ENCODE measurements around the gene SLAMF1. TPM values are rescaled to one million over a fixed set of nuclear protein-coding genes. Genes with fewer than 3 reads are reported as not detected.
"Not testable (repeated sequence)": the region's sequence is repeated elsewhere in the genome, so short reads cannot be mapped to it uniquely, and the experiment has no call there.

Gene SLAMF1
- total RNA-seq, 4 donors from 2014 or later, result 0.42 to 7.1 (median 4.4) TPM; not detected in 1

GRCh38 chr1:160584784-160585183 is 62.1 kb downstream of the SLAMF1 start:
- 88 to 92% methylated on average over 1 of the region's 1 CpG for WGBS, 2 donors
- TF ChIP-seq POLR2A (IDR thresholded peaks at IDR 0.05) (no peak), CTCF (IDR thresholded peaks at IDR 0.05) (no peak)

GRCh38 chr1:160582976-160583375 is 63.9 kb downstream of the SLAMF1 start:
- intact Hi-C loops (cut with DNase I; ENCODE audit: low total_unique reads); DNase-seq (ENCODE audit: low spot score in 2 of 2); H3K4me3 ChIP-seq (ENCODE audit: low read depth, poor library complexity, severe bottlenecking): not testable (repeated sequence)
- 91 to 92% methylated on average over 2 of the region's 2 CpGs for WGBS, 2 donors

More at GRCh38 chr1:160584784-160585183, 62.1 kb downstream of the SLAMF1 start:
- intact Hi-C loops (cut with DNase I; ENCODE audit: low total_unique reads), result no loop called here
- no peak overlapping the region for H3K4me3 ChIP-seq (ENCODE audit: low read depth, poor library complexity, severe bottlenecking)
- no peak for DNase-seq (ENCODE audit: low spot score in 2 of 2)

- no peak for DNase-seq (ENCODE audit: low spot score in 2 of 2)
- H3K4me3 ChIP-seq (ENCODE audit: low read depth, poor library complexity, severe bottlenecking), result no peak overlapping the region
- WGBS, 2 donors, result 64 to 73% methylated on average over 2 of the region's 2 CpGs
- TF ChIP-seq POLR2A (IDR thresholded peaks at IDR 0.05) (no peak), CTCF (IDR thresholded peaks at IDR 0.05) (no peak)
- intact Hi-C loops (cut with DNase I; ENCODE audit: low total_unique reads), result no loop called here
Measured at GRCh38 chr1:160581961-160582360, 64.9 kb downstream of the SLAMF1 start.

GRCh38 chr1:160580221-160580812 is 66.5 kb downstream of the SLAMF1 start:
- 32 to 44% methylated on average over 1 of the region's 1 CpG for WGBS, 2 donors
- TF ChIP-seq POLR2A (IDR thresholded peaks at IDR 0.05) (no peak), CTCF (IDR thresholded peaks at IDR 0.05) (no peak)
- no peak for DNase-seq (ENCODE audit: low spot score in 2 of 2)
- intact Hi-C loops (cut with DNase I; ENCODE audit: low total_unique reads), result no loop called here
- H3K4me3 ChIP-seq (ENCODE audit: low read depth, poor library complexity, severe bottlenecking), result no peak overlapping the region

- 30 to 48% methylated on average over 3 of the region's 3 CpGs for WGBS, 2 donors
- DNase-seq (ENCODE audit: low spot score in 2 of 2), result no peak
- intact Hi-C loops (cut with DNase I; ENCODE audit: low total_unique reads), result no loop called here
- no peak for TF ChIP-seq CTCF (IDR thresholded peaks at IDR 0.05)
- no peak for TF ChIP-seq POLR2A (IDR thresholded peaks at IDR 0.05)
- H3K4me3 ChIP-seq (ENCODE audit: low read depth, poor library complexity, severe bottlenecking), result no peak within 1 kb of the TSS
Measured at GRCh38 chr1:160579216-160579701, 67.6 kb downstream of the SLAMF1 start, which contains the start of gene CD84. Gene CD84 (minus strand): TSS chr1:160579496. CDS start chr1:160579437, 59 bp downstream.

GRCh38 chr1:160578525-160579191 is 68.2 kb downstream of the SLAMF1 start:
- TF ChIP-seq CTCF (IDR thresholded peaks at IDR 0.05), result no peak
- TF ChIP-seq POLR2A (IDR thresholded peaks at IDR 0.05), result no peak
- no peak for DNase-seq (ENCODE audit: low spot score in 2 of 2)
- no peak overlapping the region for H3K4me3 ChIP-seq (ENCODE audit: low read depth, poor library complexity, severe bottlenecking)
- intact Hi-C loops (cut with DNase I; ENCODE audit: low total_unique reads), result no loop called here
- 29 to 34% methylated on average over 3 of the region's 3 CpGs for WGBS, 2 donors

Measured in lower leg skin (tissue), 4 donors.